ENCODE results near the gene BCL2L15. TPM values are rescaled to one million over a fixed set of nuclear protein-coding genes. Genes with fewer than 3 reads are reported as not detected.

Gene BCL2L15
- total and polyA plus RNA-seq, 10 of the 15 experiments (the other 5 are each of a cell fraction or from before 2014, with no cell fraction given): 0.42 to 1.2 (median 0.59) TPM

DNA sequence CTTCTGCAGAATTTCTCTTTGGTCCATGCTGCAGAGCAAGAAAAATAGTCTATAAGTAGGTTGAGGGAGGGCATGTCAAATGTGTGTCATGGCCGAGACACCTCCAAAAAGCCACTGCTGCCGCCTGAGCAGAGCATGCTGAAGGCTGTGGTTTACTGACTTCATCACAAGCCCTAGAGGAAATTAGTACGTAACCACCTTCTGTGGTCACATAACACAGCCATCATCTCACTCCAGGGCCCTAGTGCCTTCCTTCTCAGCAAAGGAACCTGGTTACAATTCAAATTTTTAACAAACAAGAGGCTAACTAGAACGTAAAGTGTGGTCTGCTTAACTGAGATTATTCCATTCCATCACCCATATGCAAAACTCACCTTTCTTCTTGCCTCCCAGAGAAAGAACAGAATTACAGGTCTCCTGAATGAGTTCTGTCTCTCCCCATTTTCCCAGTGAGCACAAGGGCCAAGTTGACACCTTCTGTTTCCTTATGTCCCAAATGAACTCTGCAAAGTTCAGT lies 15.7 kb downstream of the BCL2L15 start, which contains the start of gene PTPN22 (continued):
- TF ChIP-seq, protein P1, sequence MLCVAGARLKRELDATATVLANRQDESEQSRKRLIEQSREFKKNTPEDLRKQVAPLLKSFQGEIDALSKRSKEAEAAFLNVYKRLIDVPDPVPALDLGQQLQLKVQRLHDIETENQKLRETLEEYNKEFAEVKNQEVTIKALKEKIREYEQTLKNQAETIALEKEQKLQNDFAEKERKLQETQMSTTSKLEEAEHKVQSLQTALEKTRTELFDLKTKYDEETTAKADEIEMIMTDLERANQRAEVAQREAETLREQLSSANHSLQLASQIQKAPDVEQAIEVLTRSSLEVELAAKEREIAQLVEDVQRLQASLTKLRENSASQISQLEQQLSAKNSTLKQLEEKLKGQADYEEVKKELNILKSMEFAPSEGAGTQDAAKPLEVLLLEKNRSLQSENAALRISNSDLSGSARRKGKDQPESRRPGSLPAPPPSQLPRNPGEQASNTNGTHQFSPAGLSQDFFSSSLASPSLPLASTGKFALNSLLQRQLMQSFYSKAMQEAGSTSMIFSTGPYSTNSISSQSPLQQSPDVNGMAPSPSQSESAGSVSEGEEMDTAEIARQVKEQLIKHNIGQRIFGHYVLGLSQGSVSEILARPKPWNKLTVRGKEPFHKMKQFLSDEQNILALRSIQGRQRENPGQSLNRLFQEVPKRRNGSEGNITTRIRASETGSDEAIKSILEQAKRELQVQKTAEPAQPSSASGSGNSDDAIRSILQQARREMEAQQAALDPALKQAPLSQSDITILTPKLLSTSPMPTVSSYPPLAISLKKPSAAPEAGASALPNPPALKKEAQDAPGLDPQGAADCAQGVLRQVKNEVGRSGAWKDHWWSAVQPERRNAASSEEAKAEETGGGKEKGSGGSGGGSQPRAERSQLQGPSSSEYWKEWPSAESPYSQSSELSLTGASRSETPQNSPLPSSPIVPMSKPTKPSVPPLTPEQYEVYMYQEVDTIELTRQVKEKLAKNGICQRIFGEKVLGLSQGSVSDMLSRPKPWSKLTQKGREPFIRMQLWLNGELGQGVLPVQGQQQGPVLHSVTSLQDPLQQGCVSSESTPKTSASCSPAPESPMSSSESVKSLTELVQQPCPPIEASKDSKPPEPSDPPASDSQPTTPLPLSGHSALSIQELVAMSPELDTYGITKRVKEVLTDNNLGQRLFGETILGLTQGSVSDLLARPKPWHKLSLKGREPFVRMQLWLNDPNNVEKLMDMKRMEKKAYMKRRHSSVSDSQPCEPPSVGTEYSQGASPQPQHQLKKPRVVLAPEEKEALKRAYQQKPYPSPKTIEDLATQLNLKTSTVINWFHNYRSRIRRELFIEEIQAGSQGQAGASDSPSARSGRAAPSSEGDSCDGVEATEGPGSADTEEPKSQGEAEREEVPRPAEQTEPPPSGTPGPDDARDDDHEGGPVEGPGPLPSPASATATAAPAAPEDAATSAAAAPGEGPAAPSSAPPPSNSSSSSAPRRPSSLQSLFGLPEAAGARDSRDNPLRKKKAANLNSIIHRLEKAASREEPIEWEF (IDR thresholded peaks at IDR 0.05; ENCODE audit: insufficient replicate concordance, low read depth, low read length): no peak
- no peak for TF ChIP-seq HDGF (IDR thresholded peaks at IDR 0.05)
- no peak for TF ChIP-seq FOXK2 (IDR thresholded peaks at IDR 0.05)
- no peak; a peak in 1 of 4 replicates for TF ChIP-seq CEBPB (IDR thresholded peaks at IDR 0.05; ENCODE audit: borderline replicate concordance in 1 of 2, low read depth in 2 of 2, low read length in 2 of 2)
- no peak for TF ChIP-seq PAX8 (IDR thresholded peaks at IDR 0.05)
- TF ChIP-seq CHD4 (IDR thresholded peaks at IDR 0.05): no peak
- no peak for TF ChIP-seq GABPA (IDR thresholded peaks at IDR 0.05; ENCODE audit: low read depth)
- peak; percentile 73; the same call in 1 of the 2 replicates for TF ChIP-seq MEF2A (IDR thresholded peaks at IDR 0.05; ENCODE audit: insufficient read depth, low read depth, low read length)
- TF ChIP-seq MXI1 (IDR thresholded peaks at IDR 0.05; ENCODE audit: low read depth, low read length): peak; percentile 90; the same call in 1 of the 2 replicates
- no peak for TF ChIP-seq KLF5 (IDR thresholded peaks at IDR 0.05; ENCODE audit: partially characterized antibody)
- peak; percentile 58 for TF ChIP-seq EED (IDR thresholded peaks at IDR 0.05; ENCODE audit: low read depth)
- peak in 1 of 2 experiments; percentile 86; a peak in 3 of 4 replicates for TF ChIP-seq EP300 (IDR thresholded peaks at IDR 0.05; ENCODE audit: borderline replicate concordance in 1 of 2, control insufficient read depth in 1 of 2, low read depth in 2 of 2, low read length in 2 of 2)
- TF ChIP-seq ZNF384 (IDR thresholded peaks at IDR 0.05; ENCODE audit: borderline replicate concordance, low read depth, low read length): no peak
- TF ChIP-seq, protein P2, sequence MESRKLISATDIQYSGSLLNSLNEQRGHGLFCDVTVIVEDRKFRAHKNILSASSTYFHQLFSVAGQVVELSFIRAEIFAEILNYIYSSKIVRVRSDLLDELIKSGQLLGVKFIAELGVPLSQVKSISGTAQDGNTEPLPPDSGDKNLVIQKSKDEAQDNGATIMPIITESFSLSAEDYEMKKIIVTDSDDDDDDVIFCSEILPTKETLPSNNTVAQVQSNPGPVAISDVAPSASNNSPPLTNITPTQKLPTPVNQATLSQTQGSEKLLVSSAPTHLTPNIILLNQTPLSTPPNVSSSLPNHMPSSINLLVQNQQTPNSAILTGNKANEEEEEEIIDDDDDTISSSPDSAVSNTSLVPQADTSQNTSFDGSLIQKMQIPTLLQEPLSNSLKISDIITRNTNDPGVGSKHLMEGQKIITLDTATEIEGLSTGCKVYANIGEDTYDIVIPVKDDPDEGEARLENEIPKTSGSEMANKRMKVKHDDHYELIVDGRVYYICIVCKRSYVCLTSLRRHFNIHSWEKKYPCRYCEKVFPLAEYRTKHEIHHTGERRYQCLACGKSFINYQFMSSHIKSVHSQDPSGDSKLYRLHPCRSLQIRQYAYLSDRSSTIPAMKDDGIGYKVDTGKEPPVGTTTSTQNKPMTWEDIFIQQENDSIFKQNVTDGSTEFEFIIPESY (IDR thresholded peaks at IDR 0.05): no peak
- TF ChIP-seq POLR2A (IDR thresholded peaks at IDR 0.05; ENCODE audit: low read depth, low read length): peak; percentile 90
- TF ChIP-seq, protein P3, sequence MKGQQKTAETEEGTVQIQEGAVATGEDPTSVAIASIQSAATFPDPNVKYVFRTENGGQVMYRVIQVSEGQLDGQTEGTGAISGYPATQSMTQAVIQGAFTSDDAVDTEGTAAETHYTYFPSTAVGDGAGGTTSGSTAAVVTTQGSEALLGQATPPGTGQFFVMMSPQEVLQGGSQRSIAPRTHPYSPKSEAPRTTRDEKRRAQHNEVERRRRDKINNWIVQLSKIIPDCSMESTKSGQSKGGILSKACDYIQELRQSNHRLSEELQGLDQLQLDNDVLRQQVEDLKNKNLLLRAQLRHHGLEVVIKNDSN (IDR thresholded peaks at IDR 0.05; ENCODE audit: borderline replicate concordance, extremely low read length, insufficient read depth, low read depth, low read length): no peak
- TF ChIP-seq CREM (IDR thresholded peaks at IDR 0.05; ENCODE audit: low read depth): peak; percentile 97
- TF ChIP-seq, protein P4, sequence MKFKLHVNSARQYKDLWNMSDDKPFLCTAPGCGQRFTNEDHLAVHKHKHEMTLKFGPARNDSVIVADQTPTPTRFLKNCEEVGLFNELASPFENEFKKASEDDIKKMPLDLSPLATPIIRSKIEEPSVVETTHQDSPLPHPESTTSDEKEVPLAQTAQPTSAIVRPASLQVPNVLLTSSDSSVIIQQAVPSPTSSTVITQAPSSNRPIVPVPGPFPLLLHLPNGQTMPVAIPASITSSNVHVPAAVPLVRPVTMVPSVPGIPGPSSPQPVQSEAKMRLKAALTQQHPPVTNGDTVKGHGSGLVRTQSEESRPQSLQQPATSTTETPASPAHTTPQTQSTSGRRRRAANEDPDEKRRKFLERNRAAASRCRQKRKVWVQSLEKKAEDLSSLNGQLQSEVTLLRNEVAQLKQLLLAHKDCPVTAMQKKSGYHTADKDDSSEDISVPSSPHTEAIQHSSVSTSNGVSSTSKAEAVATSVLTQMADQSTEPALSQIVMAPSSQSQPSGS (IDR thresholded peaks at IDR 0.05; ENCODE audit: low read length): peak; percentile 96
- no peak for TF ChIP-seq ZNF274 (IDR thresholded peaks at IDR 0.05; ENCODE audit: insufficient read depth, insufficient read length)
- TF ChIP-seq NRF1 (conservative IDR thresholded peaks at IDR 0.05; ENCODE audit: low read depth, low read length): no peak
- no peak for TF ChIP-seq SIX5 (IDR thresholded peaks at IDR 0.05; ENCODE audit: low read depth, low read length, severe bottlenecking)
- peak; percentile 53; the same call in 1 of the 2 replicates for TF ChIP-seq TCF12 (IDR thresholded peaks at IDR 0.05; ENCODE audit: low read depth, low read length)
- peak; percentile 84 for TF ChIP-seq PML (IDR thresholded peaks at IDR 0.05; ENCODE audit: low read length)

Data from GM12878 (cell line).